ENCODE measurements around the gene UPK1B.

UPK1B gene

GRCh38 chr3:119205685-119206084 lies 32.3 kb downstream of the UPK1B start:
- Histone ChIP-seq H3K4me3 (ENCODE audit: low read depth, low read length) (no peak overlapping the region), H3K27me3 (ENCODE audit: control insufficient read depth, insufficient read depth, low read length) (no peaks in the 10 kb centered on the region), H3K9ac (ENCODE audit: low read length) (no peak overlapping the region), H3K27ac (ENCODE audit: low read depth, low read length) (no peak overlapping the region), H3K36me3 (ENCODE audit: control insufficient read depth, insufficient read depth, low read length) (peaks cover 13% of the 10 kb centered on the region), H3K4me1 (ENCODE audit: control insufficient read depth, insufficient read depth, low read length) (peaks cover 8% of the 10 kb centered on the region; the same call in 1 of the 2 replicates), H3K9me3 (ENCODE audit: control insufficient read depth, insufficient read depth, low read depth, low read length) (no peaks in the 10 kb centered on the region)

GRCh38 chr3:119206611-119207511 lies 33.5 kb downstream of the UPK1B start:
- no peak overlapping the region; the same call in 1 of the 2 replicates for H3K27ac ChIP-seq (ENCODE audit: low read depth, low read length)
- H3K4me3 ChIP-seq (ENCODE audit: low read depth, low read length), result no peak overlapping the region
- no peaks in the 10 kb centered on the region for H3K27me3 ChIP-seq (ENCODE audit: control insufficient read depth, insufficient read depth, low read length)
- H3K36me3 ChIP-seq (ENCODE audit: control insufficient read depth, insufficient read depth, low read length), result peaks cover 21% of the 10 kb centered on the region
- H3K9me3 ChIP-seq (ENCODE audit: control insufficient read depth, insufficient read depth, low read depth, low read length), result no peaks in the 10 kb centered on the region
- H3K9ac ChIP-seq (ENCODE audit: low read length), result no peak overlapping the region
- peaks cover 8% of the 10 kb centered on the region; the same call in 1 of the 2 replicates for H3K4me1 ChIP-seq (ENCODE audit: control insufficient read depth, insufficient read depth, low read length)

GRCh38 chr3:119207512-119207875 lies 34.1 kb downstream of the UPK1B start:
- no peaks in the 10 kb centered on the region for H3K27me3 ChIP-seq (ENCODE audit: control insufficient read depth, insufficient read depth, low read length)
- H3K4me3 ChIP-seq (ENCODE audit: low read depth, low read length), result no peak overlapping the region
- no peak overlapping the region for H3K9ac ChIP-seq (ENCODE audit: low read length)
- H3K36me3 ChIP-seq (ENCODE audit: control insufficient read depth, insufficient read depth, low read length), result peaks cover 28% of the 10 kb centered on the region
- peaks cover 8% of the 10 kb centered on the region; the same call in 1 of the 2 replicates for H3K4me1 ChIP-seq (ENCODE audit: control insufficient read depth, insufficient read depth, low read length)
- no peak overlapping the region for H3K27ac ChIP-seq (ENCODE audit: low read depth, low read length)
- no peaks in the 10 kb centered on the region for H3K9me3 ChIP-seq (ENCODE audit: control insufficient read depth, insufficient read depth, low read depth, low read length)

- Histone ChIP-seq H3K27ac (ENCODE audit: low read depth, low read length) (no peak overlapping the region), H3K9me3 (ENCODE audit: control insufficient read depth, insufficient read depth, low read depth, low read length) (no peaks in the 10 kb centered on the region), H3K27me3 (ENCODE audit: control insufficient read depth, insufficient read depth, low read length) (no peaks in the 10 kb centered on the region), H3K36me3 (ENCODE audit: control insufficient read depth, insufficient read depth, low read length) (peaks cover 62% of the 10 kb centered on the region), H3K4me1 (ENCODE audit: control insufficient read depth, insufficient read depth, low read length) (peaks cover 8% of the 10 kb centered on the region; the same call in 1 of the 2 replicates), H3K9ac (ENCODE audit: low read length) (no peak overlapping the region), H3K4me3 (ENCODE audit: low read depth, low read length) (no peak overlapping the region)
Observed at GRCh38 chr3:119211193-119211592, 37.8 kb downstream of the UPK1B start.

GRCh38 chr3:119211803-119212202 lies 38.4 kb downstream of the UPK1B start:
- peaks cover 68% of the 10 kb centered on the region for H3K36me3 ChIP-seq (ENCODE audit: control insufficient read depth, insufficient read depth, low read length)

GRCh38 chr3:119219069-119219468 lies 45.7 kb downstream of the UPK1B start:
- Histone ChIP-seq H3K27me3 (ENCODE audit: control insufficient read depth, insufficient read depth, low read length) (no peaks in the 10 kb centered on the region), H3K4me3 (ENCODE audit: low read depth, low read length) (no peak overlapping the region), H3K36me3 (ENCODE audit: control insufficient read depth, insufficient read depth, low read length) (peaks cover 92% of the 10 kb centered on the region), H3K9ac (ENCODE audit: low read length) (no peak overlapping the region), H3K9me3 (ENCODE audit: control insufficient read depth, insufficient read depth, low read depth, low read length) (no peaks in the 10 kb centered on the region), H3K27ac (ENCODE audit: low read depth, low read length) (no peak overlapping the region), H3K4me1 (ENCODE audit: control insufficient read depth, insufficient read depth, low read length) (no peaks in the 10 kb centered on the region)

More at GRCh38 chr3:119211803-119212202, 38.4 kb downstream of the UPK1B start:
- Histone ChIP-seq H3K27ac (ENCODE audit: low read depth, low read length) (no peak overlapping the region), H3K27me3 (ENCODE audit: control insufficient read depth, insufficient read depth, low read length) (no peaks in the 10 kb centered on the region), H3K4me1 (ENCODE audit: control insufficient read depth, insufficient read depth, low read length) (peaks cover 6% of the 10 kb centered on the region; the same call in 1 of the 2 replicates), H3K9me3 (ENCODE audit: control insufficient read depth, insufficient read depth, low read depth, low read length) (no peaks in the 10 kb centered on the region), H3K9ac (ENCODE audit: low read length) (no peak overlapping the region), H3K4me3 (ENCODE audit: low read depth, low read length) (no peak overlapping the region)

- Histone ChIP-seq H3K27me3 (ENCODE audit: control insufficient read depth, insufficient read depth, low read length) (no peaks in the 10 kb centered on the region), H3K9me3 (ENCODE audit: control insufficient read depth, insufficient read depth, low read depth, low read length) (no peaks in the 10 kb centered on the region), H3K4me1 (ENCODE audit: control insufficient read depth, insufficient read depth, low read length) (no peaks in the 10 kb centered on the region), H3K9ac (ENCODE audit: low read length) (no peak overlapping the region), H3K36me3 (ENCODE audit: control insufficient read depth, insufficient read depth, low read length) (peaks cover 87% of the 10 kb centered on the region), H3K4me3 (ENCODE audit: low read depth, low read length) (no peak overlapping the region), H3K27ac (ENCODE audit: low read depth, low read length) (no peak overlapping the region)
Observed at GRCh38 chr3:119220198-119220597, 46.8 kb downstream of the UPK1B start.

GRCh38 chr3:119220970-119221667 lies 47.7 kb downstream of the UPK1B start:
- Histone ChIP-seq H3K36me3 (ENCODE audit: control insufficient read depth, insufficient read depth, low read length) (peaks cover 84% of the 10 kb centered on the region), H3K9me3 (ENCODE audit: control insufficient read depth, insufficient read depth, low read depth, low read length) (no peaks in the 10 kb centered on the region), H3K27ac (ENCODE audit: low read depth, low read length) (no peak overlapping the region), H3K27me3 (ENCODE audit: control insufficient read depth, insufficient read depth, low read length) (no peaks in the 10 kb centered on the region), H3K4me3 (ENCODE audit: low read depth, low read length) (no peak overlapping the region), H3K9ac (ENCODE audit: low read length) (no peak overlapping the region), H3K4me1 (ENCODE audit: control insufficient read depth, insufficient read depth, low read length) (no peaks in the 10 kb centered on the region)

GRCh38 chr3:119221779-119222320 lies 48.5 kb downstream of the UPK1B start:
- Histone ChIP-seq H3K4me1 (ENCODE audit: control insufficient read depth, insufficient read depth, low read length) (no peaks in the 10 kb centered on the region), H3K36me3 (ENCODE audit: control insufficient read depth, insufficient read depth, low read length) (peaks cover 84% of the 10 kb centered on the region), H3K4me3 (ENCODE audit: low read depth, low read length) (no peak overlapping the region), H3K27ac (ENCODE audit: low read depth, low read length) (no peak overlapping the region), H3K9me3 (ENCODE audit: control insufficient read depth, insufficient read depth, low read depth, low read length) (no peaks in the 10 kb centered on the region), H3K9ac (ENCODE audit: low read length) (no peak overlapping the region), H3K27me3 (ENCODE audit: control insufficient read depth, insufficient read depth, low read length) (no peaks in the 10 kb centered on the region)

- Histone ChIP-seq H3K27ac (ENCODE audit: low read depth, low read length) (no peak overlapping the region), H3K27me3 (ENCODE audit: control insufficient read depth, insufficient read depth, low read length) (no peaks in the 10 kb centered on the region), H3K9ac (ENCODE audit: low read length) (no peak overlapping the region), H3K9me3 (ENCODE audit: control insufficient read depth, insufficient read depth, low read depth, low read length) (no peaks in the 10 kb centered on the region), H3K4me3 (ENCODE audit: low read depth, low read length) (no peak overlapping the region), H3K36me3 (ENCODE audit: control insufficient read depth, insufficient read depth, low read length) (peaks cover 85% of the 10 kb centered on the region), H3K4me1 (ENCODE audit: control insufficient read depth, insufficient read depth, low read length) (no peaks in the 10 kb centered on the region)
Observed at GRCh38 chr3:119222391-119222790, 49.0 kb downstream of the UPK1B start.

GRCh38 chr3:119223511-119223910 lies 50.1 kb downstream of the UPK1B start:
- peaks cover 88% of the 10 kb centered on the region for H3K36me3 ChIP-seq (ENCODE audit: control insufficient read depth, insufficient read depth, low read length)

More at GRCh38 chr3:119223511-119223910, 50.1 kb downstream of the UPK1B start:
- Histone ChIP-seq H3K4me3 (ENCODE audit: low read depth, low read length) (no peak overlapping the region), H3K27ac (ENCODE audit: low read depth, low read length) (no peak overlapping the region), H3K27me3 (ENCODE audit: control insufficient read depth, insufficient read depth, low read length) (no peaks in the 10 kb centered on the region), H3K4me1 (ENCODE audit: control insufficient read depth, insufficient read depth, low read length) (no peaks in the 10 kb centered on the region), H3K9me3 (ENCODE audit: control insufficient read depth, insufficient read depth, low read depth, low read length) (no peaks in the 10 kb centered on the region), H3K9ac (ENCODE audit: low read length) (no peak overlapping the region)
